Upper lobe of right lung (tissue), 1 donor: Measurements from ENCODE around the gene DOCK11. TPM values are rescaled to one million over a fixed set of nuclear protein-coding genes. Genes with fewer than 3 reads are reported as not detected.

Experiments
- ATAC-seq: fragments of 200-7000 bp; cut with Tn5 transposase; one replicate; pipeline ENCODE4 v1.9.1; 2020; ENCODE audit warnings: mild to moderate bottlenecking, moderate library complexity
- DNase-seq: peaks from one replicate; pipeline ENCODE4 v3.0.0-alpha.2; 2020
- H3K27ac ChIP-seq: fragments of 200-600 bp; one replicate; pipeline ENCODE4 v1.8.0; 2022
- H3K27me3 ChIP-seq: fragments of 200-600 bp; one replicate; pipeline ENCODE4 v1.8.0; 2022; ENCODE audit warnings: mild to moderate bottlenecking
- H3K36me3 ChIP-seq: fragments of 200-600 bp; one replicate; pipeline ENCODE4 v1.8.0; 2022
- H3K4me1 ChIP-seq: fragments of 200-600 bp; one replicate; pipeline ENCODE4 v1.8.0; 2022
- H3K4me3 ChIP-seq: fragments of 200-600 bp; one replicate; pipeline ENCODE4 v1.8.0; 2022; ENCODE audit warnings: mild to moderate bottlenecking
- H3K9me3 ChIP-seq: fragments of 200-600 bp; one replicate; pipeline ENCODE4 v1.8.0; 2022
- CTCF ChIP-seq: fragments of 200-600 bp; IDR thresholded peaks from one replicate; pipeline ENCODE4 v1.8.0; 2022; ENCODE audit warnings: antibody characterized with exemption
- intact Hi-C: fragments of 100-400 bp; cut with DNase I; formaldehyde crosslinking; loops from one replicate; pipeline ENCODE4 v1.11.0; 2022
- total RNA-seq: library from RNA; stranded (reverse); fragmentation: NEBNext Ultra II Directional; extraction: Animal tissue kit (Norgen Biotek cat#: 25700); gene quantifications from one replicate; pipeline ENCODE4 v1.2.1, GENCODE V29; 2021
- donor health status: DM: no; HTN: yes; CAD: no; lungs with severe emphysema.

DOCK11 gene
- total RNA-seq, 1 donor from 2014 or later: 55.0 TPM

- intact Hi-C loops: no loop called here
- no peak overlapping the region for H3K4me3 ChIP-seq
- peak overlapping the region; percentile 30 for H3K27ac ChIP-seq
- H3K27me3 ChIP-seq: no peaks in the 10 kb centered on the region
- ATAC-seq: peak; percentile 89
- DNase-seq: no peak
- no peak for TF ChIP-seq CTCF
- H3K4me1 ChIP-seq: no peaks in the 10 kb centered on the region
- no peaks in the 10 kb centered on the region for H3K9me3 ChIP-seq
- no peaks in the 10 kb centered on the region for H3K36me3 ChIP-seq
Observed at GRCh38 chrX:118594697-118595420, 99.2 kb downstream of the DOCK11 start.

- peak; percentile 53 for ATAC-seq
- no peaks in the 10 kb centered on the region for H3K36me3 ChIP-seq
- H3K9me3 ChIP-seq: no peaks in the 10 kb centered on the region
- H3K27me3 ChIP-seq: no peaks in the 10 kb centered on the region
- intact Hi-C loops: no loop called here
- TF ChIP-seq CTCF: no peak
- H3K4me1 ChIP-seq: no peaks in the 10 kb centered on the region
- no peak for DNase-seq
- peak overlapping the region; percentile 30 for H3K27ac ChIP-seq
- H3K4me3 ChIP-seq: no peak overlapping the region
Observed at GRCh38 chrX:118595501-118596042, 100.0 kb downstream of the DOCK11 start.

GRCh38 chrX:118596390-118596789 is 100.8 kb downstream of the DOCK11 start:
- no peaks in the 10 kb centered on the region for H3K36me3 ChIP-seq
- DNase-seq (no peak), ATAC-seq (no peak)
- no peaks in the 10 kb centered on the region for H3K27me3 ChIP-seq
- no peak overlapping the region for H3K27ac ChIP-seq
- TF ChIP-seq CTCF: no peak
- H3K4me1 ChIP-seq: no peaks in the 10 kb centered on the region
- intact Hi-C loops: no loop called here
- no peaks in the 10 kb centered on the region for H3K9me3 ChIP-seq
- H3K4me3 ChIP-seq: no peak overlapping the region

GRCh38 chrX:118603981-118604380 is 108.4 kb downstream of the DOCK11 start:
- H3K9me3 ChIP-seq: no peaks in the 10 kb centered on the region
- no peaks in the 10 kb centered on the region for H3K27me3 ChIP-seq
- intact Hi-C loops: no loop called here
- TF ChIP-seq CTCF: peak; percentile 76
- no peak overlapping the region for H3K27ac ChIP-seq
- DNase-seq (no peak), ATAC-seq (peak; percentile 94)
- H3K4me1 ChIP-seq: no peaks in the 10 kb centered on the region
- no peak overlapping the region for H3K4me3 ChIP-seq
- H3K36me3 ChIP-seq: peaks cover 6% of the 10 kb centered on the region

- H3K9me3 ChIP-seq: no peaks in the 10 kb centered on the region
- ATAC-seq: no peak
- no peaks in the 10 kb centered on the region for H3K4me1 ChIP-seq
- H3K36me3 ChIP-seq: peaks cover 20% of the 10 kb centered on the region
- H3K4me3 ChIP-seq: no peak overlapping the region
- intact Hi-C loops: no loop called here
- H3K27ac ChIP-seq: no peak overlapping the region
- no peak for DNase-seq
- H3K27me3 ChIP-seq: no peaks in the 10 kb centered on the region
- TF ChIP-seq CTCF: no peak
Observed at GRCh38 chrX:118612290-118612689, 116.7 kb downstream of the DOCK11 start.
